Heart left ventricle (tissue), 16 donors: ENCODE data around the gene EFNA5. TPM values are rescaled to one million over a fixed set of nuclear protein-coding genes. Genes with fewer than 3 reads are reported as not detected.

Experiments
- ATAC-seq, 4 donors: fragments of 200-7000 bp; cut with Tn5 transposase; one replicate each; pipeline ENCODE4 v1.9.1; 2020 to 2022; ENCODE audit warnings: moderate library complexity in 4 of 4, mild to moderate bottlenecking in 3 of 4, moderate number of reproducible peaks in 1 of 4
- DNase-seq, 5 donors: peaks; one replicate each; pipeline ENCODE4 v3.0.0-alpha.2; 2020
- H3K27ac ChIP-seq, 12 donors: fragments of 200-600 bp; sonication (generic) in 4 of 12; one replicate each; pipeline versions ENCODE4 v1.5.0 to v1.8.0; 2016 to 2022; ENCODE audit warnings: mild to moderate bottlenecking in 2 of 12
- H3K27me3 ChIP-seq, 9 donors: fragments of 200-600 bp; sonication (generic) in 2 of 9; one replicate each; pipeline versions ENCODE4 v1.5.1 to v1.8.0; 2016 to 2022; ENCODE audit warnings: mild to moderate bottlenecking in 3 of 9
- H3K36me3 ChIP-seq, 9 donors: fragments of 200-600 bp; sonication (generic) in 2 of 9; one replicate each; pipeline versions ENCODE4 v1.5.0 to v1.8.0; 2018 to 2022; ENCODE audit warnings: mild to moderate bottlenecking in 2 of 9
- H3K4me1 ChIP-seq, 12 donors: fragments of 200-600 bp; sonication (generic) in 4 of 12; one replicate each; pipeline versions ENCODE4 v1.5.0 to v1.8.0; 2016 to 2022; ENCODE audit warnings: mild to moderate bottlenecking in 3 of 12
- H3K4me3 ChIP-seq, 12 donors: fragments of 200-600 bp; sonication (generic) in 4 of 12; one replicate each; pipeline versions ENCODE4 v1.5.0 to v1.8.0; 2017 to 2022; ENCODE audit warnings: mild to moderate bottlenecking in 9 of 12, moderate library complexity in 4 of 12
- H3K9me3 ChIP-seq, 12 donors: fragments of 200-600 bp; sonication (generic) in 4 of 12; one replicate each; pipeline versions ENCODE4 v1.5.0 to v1.8.0; 2016 to 2022; ENCODE audit warnings: mild to moderate bottlenecking in 1 of 12
- CTCF ChIP-seq, 12 donors: fragments of 200-600 bp; sonication (generic) in 4 of 12; IDR thresholded peaks; one replicate each; pipeline versions ENCODE4 v1.5.0 to v1.8.0; 2018 to 2022; ENCODE audit warnings: antibody characterized with exemption in 12 of 12, mild to moderate bottlenecking in 5 of 12
- POLR2A ChIP-seq, 2 donors: fragments of 450-650 bp; IDR thresholded peaks; one replicate each; pipeline ENCODE4 v1.6.1; 2017; ENCODE audit warnings: antibody characterized with exemption in 2 of 2, mild to moderate bottlenecking in 2 of 2, moderate library complexity in 2 of 2
- WGBS, 4 donors: extraction: QIAGEN DNeasy Blood & Tissue Kit in 2 of 4; methylation state at CpG; one replicate each; pipeline versions ENCODE4 v1.1.5 to v1.1.7; 2013 to 2018; 5-methylcytosine and 5-hydroxymethylcytosine counted together
- intact Hi-C, 10 donors: fragments of 100-400 bp; cut with DNase I; formaldehyde crosslinking; loops; one replicate each; pipeline versions ENCODE4 v1.11.1 to v1.14.2; 2022
- polyA plus RNA-seq, 2 donors: library from polyadenylated mRNA; stranded (reverse); fragments of 200-250 nt; gene quantifications; one replicate each; pipeline ENCODE4 v1.2.3, GENCODE V29; 2013
- total RNA-seq, 9 donors: library from RNA; depleted of rRNA in 2 of 9; stranded (reverse); fragments of >200 nt in 2 of 9; fragmentation: NEBNext Ultra II Directional in 3 of 9; extraction: Animal tissue kit (Norgen Biotek cat#: 25700) in 3 of 9; gene quantifications; one replicate each; pipeline versions ENCODE4 v1.1.0 to v1.2.4, GENCODE V29; 2016 to 2023
- donor health status: ischemic (EF 13 %, LVEDD 7.1; RV severe dilation, severe dysfunction).
- donor health status: healthy with polysubstance abuse.
- donor health status: DM: no; HTN: yes; CAD: no.
- donor health status: DM: no; HTN: no; CAD: no.
- donor health status: ischemic (EF 25% LVEDD 6.9; RV normal size, moderate dysfunction).
- donor health status: ischemic (EF 25% LVEDD 5.7; RV mildly dilated, moderate dysfunction).
- donor health status: healthy.
- donor health status: DM: yes; HTN: yes; CAD: no.
- donor health status: ischemic (EF 35%, LVEDD 5.7; RV mildly dilated, moderate dysfunction).
- donor health status: nonischemic (EF 11% LVEDD 7.7; RV severe dilation, severe dysfunction).
- donor health status: DM: yes; HTN: yes; CAD: no.
- donor health status: PGD.
- donor health status: ischemic (EF 29% LVEDD 5.4; RV normal size, mild dysfunction).
- donor health status: nonischemic (EF 23%, LVEDD 6.1; RV moderate dilation, normal function).

EFNA5 gene
- total and polyA plus RNA-seq, 11 donors = 6.1 to 58.4 (median 28.3) TPM

- TF ChIP-seq POLR2A (IDR thresholded peaks at IDR 0.05) (no peak), CTCF (IDR thresholded peaks at IDR 0.05) (no peak)
- Histone ChIP-seq H3K27ac (no peak overlapping the region), H3K4me1 (peaks cover 0 to 30% (median 0%) of the 10 kb centered on the region in 12 donors), H3K9me3 (no peaks in the 10 kb centered on the region), H3K4me3 (no peak overlapping the region), H3K27me3 (no peaks in the 10 kb centered on the region), H3K36me3 (no peaks in the 10 kb centered on the region)
- intact Hi-C loops = no loop called here
- ATAC-seq = no peak
- WGBS, 4 donors = 61 to 80% (median 77%) methylated on average over 3 of the region's 3 CpGs
- no peak for DNase-seq
Measured at GRCh38 chr5:107363768-107364167, 307.0 kb downstream of the EFNA5 start.

GRCh38 chr5:107361945-107362344 lies 308.8 kb downstream of the EFNA5 start:
- WGBS, 4 donors = 74 to 88% (median 85%) methylated on average over 4 of the region's 4 CpGs
- DNase-seq (no peak), ATAC-seq (peak in 1 of 4 donors; percentile 45)
- H3K27ac ChIP-seq = no peak overlapping the region
- H3K4me3 ChIP-seq = no peak overlapping the region
- intact Hi-C loops = no loop called here
- H3K36me3 ChIP-seq = no peaks in the 10 kb centered on the region
- H3K9me3 ChIP-seq = no peaks in the 10 kb centered on the region
- H3K27me3 ChIP-seq = no peaks in the 10 kb centered on the region
- TF ChIP-seq POLR2A (IDR thresholded peaks at IDR 0.05) = no peak
- TF ChIP-seq CTCF (IDR thresholded peaks at IDR 0.05) = no peak
- peaks cover 0 to 30% (median 0%) of the 10 kb centered on the region in 12 donors for H3K4me1 ChIP-seq

GRCh38 chr5:107359916-107360234 lies 310.9 kb downstream of the EFNA5 start:
- H3K27ac ChIP-seq = no peak overlapping the region
- H3K27me3 ChIP-seq = no peaks in the 10 kb centered on the region
- DNase-seq = no peak
- H3K4me3 ChIP-seq = no peak overlapping the region
- H3K36me3 ChIP-seq = no peaks in the 10 kb centered on the region
- intact Hi-C loops = no loop called here
- H3K9me3 ChIP-seq = no peaks in the 10 kb centered on the region
- peaks cover 0 to 23% (median 0%) of the 10 kb centered on the region in 12 donors for H3K4me1 ChIP-seq
- 49 to 62% (median 51%) methylated on average over 2 of the region's 2 CpGs for WGBS, 4 donors
- TF ChIP-seq POLR2A (IDR thresholded peaks at IDR 0.05) (no peak), CTCF (IDR thresholded peaks at IDR 0.05) (no peak)
- ATAC-seq = no peak

GRCh38 chr5:107359033-107359915 lies 311.5 kb downstream of the EFNA5 start:
- no peak for ATAC-seq

More at GRCh38 chr5:107359033-107359915, 311.5 kb downstream of the EFNA5 start:
- Histone ChIP-seq H3K4me1 (peaks cover 0 to 18% (median 0%) of the 10 kb centered on the region in 12 donors), H3K36me3 (no peaks in the 10 kb centered on the region), H3K27me3 (no peaks in the 10 kb centered on the region), H3K27ac (no peak overlapping the region), H3K4me3 (no peak overlapping the region), H3K9me3 (no peaks in the 10 kb centered on the region)
- intact Hi-C loops = no loop called here
- DNase-seq = no peak
- 73 to 79% (median 75%) methylated on average over 6 of the region's 6 CpGs for WGBS, 4 donors
- TF ChIP-seq POLR2A (IDR thresholded peaks at IDR 0.05) = no peak
- TF ChIP-seq CTCF (IDR thresholded peaks at IDR 0.05) = no peak
